ENCODE data around the gene ZNF626.

DNA sequence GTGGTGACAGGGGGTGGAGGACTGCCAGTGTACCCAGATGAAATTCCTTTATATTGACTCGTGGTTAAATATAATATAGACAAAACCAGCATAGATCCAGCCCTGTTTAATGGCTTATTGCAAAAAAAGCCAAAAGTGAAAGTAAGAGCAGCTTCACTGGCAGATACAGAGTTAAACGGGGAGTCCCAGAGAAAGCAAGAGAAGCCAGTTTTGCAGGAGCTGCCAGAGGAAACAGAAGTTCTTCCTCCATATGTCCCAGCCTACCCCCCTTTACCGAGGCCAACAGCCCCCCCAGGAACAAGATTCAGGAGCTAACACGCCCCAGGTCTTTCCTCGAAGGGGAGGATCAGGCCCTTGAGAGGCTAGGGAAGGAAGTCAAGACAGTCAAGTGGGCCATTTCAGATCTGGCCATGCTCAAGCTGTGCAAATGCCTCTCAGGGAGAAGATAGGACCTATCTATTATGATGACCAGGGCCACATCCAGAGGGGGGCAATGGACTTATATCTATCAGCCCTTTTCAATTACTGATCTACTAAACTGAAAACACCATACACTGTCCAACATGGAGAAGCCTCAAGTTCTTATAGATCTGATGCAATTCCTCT lies 48.6 kb downstream of the ZNF626 start:
- TF ChIP-seq EZH2 (IDR thresholded peaks at IDR 0.05; ENCODE audit: borderline replicate concordance, insufficient read depth, low read length, poor library complexity, severe bottlenecking) (no peak), CTCF (IDR thresholded peaks at IDR 0.05; ENCODE audit: poor library complexity, severe bottlenecking) (no peak), SMC3 (conservative IDR thresholded peaks at IDR 0.05; ENCODE audit: poor library complexity) (no peak), RAD21 (conservative IDR thresholded peaks at IDR 0.05) (no peak), POLR2AphosphoS5 (IDR thresholded peaks at IDR 0.05) (no peak), EP300 (conservative IDR thresholded peaks at IDR 0.05; ENCODE audit: poor library complexity, severe bottlenecking) (no peak), TAF1 (IDR thresholded peaks at IDR 0.05; ENCODE audit: low read depth) (no peak), MXI1 (conservative IDR thresholded peaks at IDR 0.05; ENCODE audit: poor library complexity, severe bottlenecking) (no peak)
- TF ChIP-seq, protein P1, sequence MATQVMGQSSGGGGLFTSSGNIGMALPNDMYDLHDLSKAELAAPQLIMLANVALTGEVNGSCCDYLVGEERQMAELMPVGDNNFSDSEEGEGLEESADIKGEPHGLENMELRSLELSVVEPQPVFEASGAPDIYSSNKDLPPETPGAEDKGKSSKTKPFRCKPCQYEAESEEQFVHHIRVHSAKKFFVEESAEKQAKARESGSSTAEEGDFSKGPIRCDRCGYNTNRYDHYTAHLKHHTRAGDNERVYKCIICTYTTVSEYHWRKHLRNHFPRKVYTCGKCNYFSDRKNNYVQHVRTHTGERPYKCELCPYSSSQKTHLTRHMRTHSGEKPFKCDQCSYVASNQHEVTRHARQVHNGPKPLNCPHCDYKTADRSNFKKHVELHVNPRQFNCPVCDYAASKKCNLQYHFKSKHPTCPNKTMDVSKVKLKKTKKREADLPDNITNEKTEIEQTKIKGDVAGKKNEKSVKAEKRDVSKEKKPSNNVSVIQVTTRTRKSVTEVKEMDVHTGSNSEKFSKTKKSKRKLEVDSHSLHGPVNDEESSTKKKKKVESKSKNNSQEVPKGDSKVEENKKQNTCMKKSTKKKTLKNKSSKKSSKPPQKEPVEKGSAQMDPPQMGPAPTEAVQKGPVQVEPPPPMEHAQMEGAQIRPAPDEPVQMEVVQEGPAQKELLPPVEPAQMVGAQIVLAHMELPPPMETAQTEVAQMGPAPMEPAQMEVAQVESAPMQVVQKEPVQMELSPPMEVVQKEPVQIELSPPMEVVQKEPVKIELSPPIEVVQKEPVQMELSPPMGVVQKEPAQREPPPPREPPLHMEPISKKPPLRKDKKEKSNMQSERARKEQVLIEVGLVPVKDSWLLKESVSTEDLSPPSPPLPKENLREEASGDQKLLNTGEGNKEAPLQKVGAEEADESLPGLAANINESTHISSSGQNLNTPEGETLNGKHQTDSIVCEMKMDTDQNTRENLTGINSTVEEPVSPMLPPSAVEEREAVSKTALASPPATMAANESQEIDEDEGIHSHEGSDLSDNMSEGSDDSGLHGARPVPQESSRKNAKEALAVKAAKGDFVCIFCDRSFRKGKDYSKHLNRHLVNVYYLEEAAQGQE (IDR thresholded peaks at IDR 0.05; ENCODE audit: borderline replicate concordance): no peak

All from neural cell (in vitro differentiated cells).